NCI-H526 (cell line): Measurements from ENCODE around the gene CTNNA1.
"Not testable (repeated sequence)": the region's sequence is repeated elsewhere in the genome, so short reads cannot be mapped to it uniquely, and the experiment has no call there.

Experiments used
- DNase-seq, 2 experiments: peaks; one replicate each; lab custom pipeline; 2025; lab: John Stamatoyannopoulos, UW

CTNNA1 gene

DNA sequence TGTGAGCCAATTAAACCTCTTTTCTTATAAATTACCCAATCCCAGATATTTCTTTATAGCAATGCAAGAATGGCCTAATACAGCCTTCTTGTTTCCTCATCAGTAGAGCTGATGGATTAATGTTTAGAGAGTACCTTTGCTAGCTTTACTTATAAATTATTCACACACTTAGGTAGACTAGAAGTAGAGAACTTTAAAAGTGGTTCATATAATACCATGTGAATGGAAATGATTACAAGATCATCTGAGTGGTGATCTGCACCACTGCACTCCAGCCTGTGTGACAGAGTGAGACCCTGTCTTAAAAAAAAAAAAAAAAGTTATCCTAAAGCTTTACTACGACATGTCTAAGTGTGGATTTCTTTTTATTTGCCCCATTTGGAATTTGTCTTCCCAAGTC is 145.1 kb downstream of the CTNNA1 start:
- DNase-seq, result no peak

DNA sequence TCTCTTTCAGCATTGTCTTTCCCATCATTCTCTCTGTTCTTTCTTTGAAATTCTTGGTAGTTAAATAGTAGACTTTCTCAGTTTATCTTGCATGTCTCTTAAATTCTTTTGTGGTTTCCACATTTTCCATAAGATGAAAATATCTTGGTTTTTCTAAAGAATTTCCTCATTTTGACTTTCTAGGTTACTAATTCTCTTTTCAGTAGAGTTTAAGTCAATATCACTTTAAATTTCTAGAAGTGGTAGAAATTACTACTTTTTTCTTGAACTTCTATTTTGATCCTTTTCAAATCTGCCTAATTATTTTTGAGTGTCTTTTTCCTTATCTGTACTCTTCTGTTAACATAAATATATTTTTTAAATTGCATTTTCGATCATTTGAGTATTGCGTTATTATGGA is 145.5 kb downstream of the CTNNA1 start:
- DNase-seq, result no peak

DNA sequence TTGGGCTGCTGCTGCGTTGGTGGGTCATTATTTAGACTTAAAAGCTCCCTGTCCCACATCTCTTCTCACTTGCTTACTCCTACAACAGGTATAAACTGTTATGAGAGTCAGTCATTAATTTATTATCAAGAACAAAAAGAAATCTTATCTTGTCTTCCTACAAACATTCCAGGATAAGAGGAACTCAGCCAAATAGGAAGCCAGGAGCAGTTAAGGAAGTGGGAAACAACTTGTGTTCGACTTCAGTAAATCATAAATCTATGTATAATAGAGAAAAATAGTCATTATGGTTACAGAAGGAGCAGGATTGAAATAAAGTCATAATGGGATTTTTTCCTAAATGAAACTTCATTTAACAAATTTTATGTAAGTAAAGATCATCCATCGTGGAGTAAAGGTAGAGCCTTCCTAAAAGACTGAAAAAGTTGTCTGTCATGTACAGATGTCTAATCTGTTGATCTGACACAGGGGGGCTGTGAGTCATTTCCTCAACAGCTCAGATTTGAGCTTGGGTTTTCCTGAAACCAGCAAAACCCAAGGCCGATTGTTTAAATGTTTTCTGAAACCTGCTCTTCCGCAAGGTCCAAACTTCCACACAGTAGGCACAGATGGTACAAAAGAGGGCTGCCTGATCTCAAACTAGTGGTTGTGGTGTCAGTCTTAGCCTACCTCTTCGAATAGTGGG is 147.2 kb downstream of the CTNNA1 start:
- DNase-seq, result no peak

DNA sequence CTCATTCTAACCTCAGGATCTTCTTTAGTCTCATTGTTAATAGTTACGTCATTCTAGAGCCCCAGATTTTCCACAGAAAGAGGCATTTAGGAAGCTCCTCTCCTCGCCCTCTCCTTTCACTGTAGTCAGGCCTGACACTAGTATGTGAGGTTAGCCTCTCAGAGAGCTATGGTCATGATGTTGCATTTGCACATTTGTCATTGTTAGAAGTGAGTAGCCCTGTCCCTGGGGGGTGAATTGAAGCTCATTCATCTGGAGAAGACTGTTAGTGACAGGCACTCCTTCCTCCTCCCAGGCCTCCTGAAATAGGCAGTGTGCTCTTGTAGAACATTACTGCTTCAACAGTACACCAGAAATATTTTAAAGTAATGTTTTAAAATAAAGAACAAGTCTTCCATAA is 148.5 kb downstream of the CTNNA1 start:
- no peak for DNase-seq

DNA sequence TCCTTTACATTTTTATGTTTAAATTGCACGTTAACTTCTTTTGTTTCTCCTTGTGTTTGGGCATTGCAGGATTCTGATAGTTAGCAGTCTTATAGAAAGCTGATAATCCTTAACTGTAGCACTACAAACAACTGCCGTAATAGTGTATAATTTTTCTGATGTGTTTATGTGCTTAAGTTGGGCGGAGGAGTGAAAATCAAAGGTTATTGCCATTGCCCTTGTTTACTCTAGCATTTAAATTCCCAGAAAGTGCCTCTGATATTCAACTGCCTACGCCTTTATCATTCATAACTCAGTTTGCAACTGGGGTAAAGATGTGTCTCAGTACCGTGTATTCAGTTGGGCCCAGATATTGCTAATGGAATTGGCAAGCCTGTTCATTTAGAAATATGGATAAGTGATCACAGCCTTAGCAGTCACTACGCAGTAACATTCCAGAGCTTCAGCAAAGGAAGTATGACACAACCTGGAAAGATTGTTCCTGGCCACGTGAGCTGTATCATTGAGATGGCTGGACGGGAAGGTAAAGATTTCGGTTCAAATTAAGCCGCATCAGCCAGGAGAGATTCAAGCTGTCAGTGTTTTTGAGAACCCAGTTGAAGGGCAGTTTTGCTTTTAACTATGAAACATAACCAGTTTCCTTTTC is 150.0 kb downstream of the CTNNA1 start:
- DNase-seq, result no peak

DNA sequence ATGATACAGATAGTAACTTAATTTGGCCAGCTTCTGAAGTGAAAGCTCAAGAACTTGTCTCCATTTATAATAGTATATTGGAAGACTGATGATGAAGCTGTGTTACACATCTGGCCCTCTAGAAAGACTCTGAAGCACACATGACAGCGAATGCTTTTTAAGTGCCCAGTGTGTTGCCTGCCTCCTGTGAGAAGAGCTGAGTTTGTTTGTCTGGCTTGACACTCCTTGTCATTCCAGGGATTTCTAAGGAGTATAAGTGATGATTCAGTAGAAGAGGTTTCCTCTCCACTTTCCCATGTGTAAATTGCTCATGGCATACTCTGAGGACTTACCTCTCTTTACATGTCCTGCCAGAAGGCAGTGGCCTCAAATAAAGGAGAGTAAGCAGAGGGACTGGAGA is 152.3 kb downstream of the CTNNA1 start:
- no peak for DNase-seq

DNA sequence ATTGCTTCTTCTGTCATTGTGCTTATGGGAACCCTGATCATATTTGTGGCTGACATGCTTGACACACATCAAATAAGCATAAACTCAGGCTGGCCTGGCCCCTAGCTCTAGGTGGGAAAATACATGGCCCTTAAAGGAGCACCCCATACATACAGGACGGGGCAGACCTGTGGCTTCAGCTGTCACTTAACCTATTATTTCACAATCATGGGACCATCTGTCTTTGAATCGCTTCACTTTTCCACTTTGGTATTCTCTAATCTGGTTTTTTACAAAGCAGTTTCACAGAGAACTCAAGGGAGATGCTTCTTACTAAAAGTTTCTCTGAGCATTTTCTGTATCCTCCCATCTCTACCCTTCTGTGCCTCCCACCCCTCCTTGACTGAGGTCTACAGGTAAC is 156.5 kb downstream of the CTNNA1 start:
- DNase-seq, result no peak

DNA sequence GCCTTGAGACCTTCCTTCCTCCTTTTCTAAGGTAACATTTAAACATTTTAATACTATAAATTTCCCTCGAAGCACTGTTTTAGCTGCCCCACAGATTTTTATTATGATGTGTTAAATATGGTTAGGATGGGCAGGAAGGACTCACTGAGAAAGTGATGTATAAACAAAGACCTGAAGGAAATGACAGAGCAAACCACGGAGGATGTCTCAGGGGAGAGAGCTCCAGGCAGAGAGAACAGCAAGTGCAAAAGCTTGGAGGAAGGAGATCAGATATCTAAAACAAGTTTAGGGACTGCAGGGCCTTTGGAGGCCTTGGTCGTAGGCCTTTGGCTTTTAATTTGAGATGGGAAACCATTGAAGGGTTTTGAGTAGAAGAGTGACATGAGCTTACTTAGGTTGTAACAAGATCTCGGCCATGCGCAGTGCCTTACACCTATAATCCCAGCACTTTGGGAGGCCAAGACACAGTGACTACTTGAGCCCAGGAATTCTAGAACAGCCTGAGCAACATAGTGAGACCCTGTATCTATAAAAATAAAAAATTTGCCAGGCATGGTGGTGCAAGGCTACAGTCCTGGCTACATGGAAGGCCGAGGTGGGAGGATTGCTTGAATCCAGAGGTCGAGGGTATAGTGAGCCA is 157.4 kb downstream of the CTNNA1 start:
- DNase-seq, result no peak

DNA sequence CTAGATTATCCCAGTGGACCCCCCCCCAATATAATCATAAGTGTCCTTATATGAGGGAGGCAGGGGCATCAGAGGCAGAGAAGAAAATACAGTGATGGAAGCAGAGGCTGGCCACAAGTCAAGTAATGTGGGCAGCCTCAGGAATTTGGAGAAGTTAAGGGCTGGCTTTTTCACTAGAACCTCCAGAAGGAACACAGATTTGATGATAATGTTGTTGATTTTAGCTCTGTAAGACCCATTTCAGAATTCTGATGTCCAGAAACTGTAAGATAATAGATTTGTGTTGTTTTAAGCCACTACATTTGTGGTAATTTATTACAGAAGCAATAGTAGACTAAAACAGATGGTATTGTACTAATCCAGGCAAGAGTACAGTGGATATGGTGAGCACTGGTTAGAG is 158.2 kb downstream of the CTNNA1 start:
- no peak for DNase-seq

DNA sequence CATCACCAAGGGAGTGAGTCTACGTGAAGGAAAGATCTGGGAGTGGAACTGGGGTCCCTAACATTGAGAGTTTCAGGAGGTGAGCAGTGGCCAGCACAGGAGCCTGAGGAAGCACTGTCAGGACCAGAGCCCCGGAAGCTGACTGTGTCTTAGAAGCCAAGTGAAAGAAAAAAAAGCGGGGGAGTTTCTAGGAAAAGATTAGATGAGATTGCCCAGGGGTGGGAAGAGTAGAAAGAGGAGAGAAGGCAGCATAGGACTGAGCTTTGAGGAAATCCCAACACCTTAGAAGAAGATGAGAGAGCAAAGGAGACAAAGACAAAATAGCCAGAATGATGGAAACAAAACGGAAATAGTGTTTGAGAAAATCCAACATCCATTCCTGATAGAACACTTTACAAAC is 158.9 kb downstream of the CTNNA1 start:
- no peak for DNase-seq

DNA sequence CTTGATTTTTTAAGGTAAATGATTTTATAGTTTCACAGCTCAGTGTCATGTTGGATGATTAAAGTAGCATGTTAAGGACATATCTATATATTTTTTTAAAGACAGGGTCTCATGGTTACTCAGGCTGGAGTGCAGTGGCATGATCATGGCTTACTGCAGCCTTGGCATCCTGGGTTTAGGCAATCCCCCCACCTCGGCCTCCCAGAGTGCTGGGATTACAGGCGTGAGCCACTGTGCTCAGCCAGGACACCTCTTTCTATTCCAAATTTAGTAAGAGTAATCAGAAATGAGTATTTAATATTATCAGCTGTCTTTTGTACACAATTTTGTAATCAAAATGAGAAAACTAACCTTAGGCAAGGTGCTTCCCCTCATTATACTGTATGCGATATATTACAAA is 160.5 kb downstream of the CTNNA1 start:
- DNase-seq, result no peak

DNA sequence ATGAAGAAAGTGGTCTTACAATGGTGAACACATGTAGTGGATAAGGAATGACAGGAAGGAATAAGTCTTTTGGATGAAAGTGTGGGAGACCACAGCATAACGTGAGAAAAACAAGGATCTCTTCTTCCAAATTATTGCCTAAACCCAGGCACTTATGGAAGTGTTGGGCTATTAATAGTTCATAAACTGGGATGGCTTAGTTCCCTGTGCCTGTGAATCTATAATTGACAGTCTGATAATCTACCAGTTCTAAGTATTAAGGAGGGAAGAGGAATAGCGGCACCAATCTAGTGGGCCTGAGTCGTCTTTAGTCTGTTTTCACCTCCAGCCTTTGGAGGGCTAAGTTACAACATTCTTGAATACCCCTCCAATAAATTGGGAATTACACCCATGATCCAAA is 161.1 kb downstream of the CTNNA1 start:
- DNase-seq, result no peak

DNA sequence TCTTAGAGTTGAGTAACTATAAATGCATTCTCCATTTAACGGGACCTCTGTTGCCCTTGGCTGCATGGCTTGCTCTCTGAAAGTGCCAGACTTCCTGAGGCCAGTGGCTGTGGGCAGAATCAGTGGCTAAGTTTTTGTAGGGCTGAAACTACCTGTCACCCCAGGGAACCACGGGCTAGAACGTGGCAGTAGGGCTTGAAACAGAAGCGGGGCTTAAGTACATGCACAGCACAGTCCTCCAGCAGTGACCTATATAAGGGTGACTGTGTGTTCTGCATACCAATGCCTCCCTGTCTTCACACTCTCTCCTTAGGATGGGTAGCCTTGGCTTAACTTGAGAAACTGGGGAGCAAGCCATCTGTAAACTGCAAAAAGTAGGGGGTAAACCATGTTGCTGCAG is 165.5 kb downstream of the CTNNA1 start:
- DNase-seq, result peak in 1 of 2 experiments; percentile 20

DNA sequence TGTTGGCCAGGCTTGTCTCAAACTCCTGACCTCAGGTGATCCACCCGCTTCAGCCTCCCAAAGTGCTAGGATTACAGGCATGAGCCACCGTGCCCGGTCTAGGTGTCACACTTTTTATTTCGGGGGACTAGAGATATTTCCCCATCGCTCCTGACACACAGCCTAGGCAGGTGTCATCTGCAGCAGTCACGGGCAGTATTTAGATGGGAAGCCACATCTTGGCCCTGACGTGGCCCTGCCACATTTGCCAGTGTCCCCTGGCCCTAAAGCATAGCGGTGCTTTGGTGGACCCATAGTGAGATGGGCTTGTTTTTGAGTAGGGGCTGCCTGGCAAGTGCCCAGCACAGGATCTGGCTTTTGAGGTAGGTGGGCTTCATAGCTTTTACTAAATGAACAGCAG is 167.0 kb downstream of the CTNNA1 start:
- DNase-seq, result no peak

DNA sequence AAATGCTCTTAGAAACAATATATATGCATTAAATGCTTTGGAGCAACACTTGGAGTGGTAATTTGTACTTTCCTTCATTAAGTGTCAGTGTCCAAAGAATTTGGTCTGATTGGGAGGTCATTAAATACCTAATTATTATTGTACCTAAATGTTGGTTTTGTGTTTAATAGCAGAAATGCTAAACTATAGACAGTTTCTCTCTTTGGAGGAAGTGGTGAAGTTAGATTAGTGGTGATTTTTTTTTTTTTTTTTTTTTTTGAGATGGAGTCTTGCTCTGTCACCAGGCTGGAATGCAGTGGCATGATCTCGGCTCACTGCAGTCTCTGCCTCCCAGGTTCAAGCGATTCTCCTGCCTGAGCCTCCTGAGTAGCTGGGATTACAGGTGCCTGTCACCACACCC is 168.1 kb downstream of the CTNNA1 start:
- DNase-seq, result not testable (repeated sequence)

DNA sequence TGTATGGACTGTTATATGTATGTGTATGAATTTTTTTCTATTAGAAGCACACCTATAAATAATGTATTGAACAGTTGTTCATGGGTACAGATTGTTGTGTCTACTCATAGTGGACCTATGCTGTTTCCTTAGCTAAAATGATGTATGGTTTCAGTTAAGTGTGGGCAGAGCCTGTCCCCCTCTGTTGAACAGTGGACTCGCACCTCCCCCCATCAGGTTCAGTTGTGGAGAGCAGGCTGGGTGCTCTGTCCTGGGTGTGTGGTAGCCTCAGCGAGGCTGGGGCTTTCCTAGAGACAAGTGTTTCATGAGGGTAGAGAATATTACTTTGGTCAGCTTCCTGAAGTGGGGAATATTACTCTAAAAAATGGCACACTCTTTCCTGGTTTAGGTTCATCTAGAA is 169.3 kb downstream of the CTNNA1 start:
- no peak for DNase-seq

DNA sequence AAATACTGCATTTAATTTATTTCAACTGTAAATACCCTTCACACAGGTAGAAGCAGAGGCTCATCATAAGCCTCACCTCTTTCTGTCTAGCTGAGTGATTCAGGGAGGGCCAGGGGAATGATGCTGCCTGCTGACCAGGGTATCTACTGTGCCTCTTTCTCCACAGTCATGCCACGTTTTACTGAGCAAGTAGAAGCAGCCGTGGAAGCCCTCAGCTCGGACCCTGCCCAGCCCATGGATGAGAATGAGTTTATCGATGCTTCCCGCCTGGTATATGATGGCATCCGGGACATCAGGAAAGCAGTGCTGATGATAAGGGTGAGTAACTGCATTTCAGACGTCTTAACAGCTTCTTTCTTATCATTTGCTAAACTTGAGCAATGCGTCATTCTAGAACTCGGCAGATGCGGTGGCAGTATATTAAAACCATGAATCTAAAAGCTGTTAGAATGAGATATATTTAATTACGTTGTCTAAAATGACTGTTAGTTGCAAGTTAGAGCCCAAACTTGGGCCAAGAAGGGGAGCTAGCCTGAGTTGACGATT is 171.9 kb downstream of the CTNNA1 start:
- DNase-seq, result no peak

DNA sequence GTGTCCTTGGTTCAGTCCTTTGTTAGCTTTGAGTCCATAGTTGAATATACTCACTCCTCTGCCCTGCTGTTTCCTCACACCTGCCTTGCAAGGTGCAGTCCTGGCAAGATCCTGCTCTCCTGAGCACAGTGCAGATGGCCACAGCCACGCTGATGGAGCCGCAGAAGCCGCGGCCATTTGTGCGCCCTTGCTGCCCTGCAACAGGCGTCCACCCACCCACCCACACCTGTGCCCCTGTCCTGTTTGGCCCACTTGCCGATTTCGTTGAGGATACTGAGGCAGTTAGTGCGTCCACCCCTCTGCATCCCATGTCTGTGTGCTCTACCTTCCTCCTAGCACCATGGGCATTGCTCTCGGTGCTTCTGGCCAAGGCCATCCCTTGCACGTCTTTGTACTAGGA is 173.0 kb downstream of the CTNNA1 start:
- no peak for DNase-seq

DNA sequence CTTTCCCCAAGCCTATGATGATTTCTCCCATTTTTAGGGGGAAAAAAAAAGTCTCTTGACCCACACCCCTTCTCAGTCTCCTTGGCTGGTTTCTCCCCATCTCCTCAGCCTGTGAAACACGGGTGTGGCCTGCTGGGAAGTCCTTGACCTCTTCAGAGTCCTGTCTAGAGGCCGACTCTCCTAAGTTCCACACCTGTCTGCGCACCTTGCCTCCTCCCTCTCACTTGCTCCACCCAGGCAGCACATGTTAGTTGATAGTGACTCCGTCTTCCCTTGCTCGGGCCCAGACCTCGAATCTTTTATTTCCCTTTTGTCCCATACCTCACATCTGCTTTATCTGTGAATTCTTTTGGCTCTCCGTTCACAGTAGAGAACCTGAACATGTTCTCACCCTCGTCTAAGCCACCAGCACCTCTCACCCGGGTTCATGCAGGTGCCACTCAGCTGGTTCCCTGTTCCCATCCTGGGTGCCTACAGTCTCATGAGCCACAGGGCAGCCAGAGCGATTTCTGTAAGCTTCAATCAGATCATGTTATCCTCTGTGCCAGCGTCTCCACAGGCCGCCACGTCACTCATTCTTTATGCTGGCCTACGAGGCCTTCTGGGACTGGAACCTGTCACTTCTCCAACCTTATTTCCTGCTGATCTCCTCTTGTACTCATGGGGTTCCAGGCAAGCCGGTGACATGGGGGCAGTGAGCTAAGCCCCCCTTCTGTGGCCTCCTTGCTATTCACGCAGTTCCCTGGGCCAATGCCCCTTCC is 173.6 kb downstream of the CTNNA1 start:
- no peak for DNase-seq

DNA sequence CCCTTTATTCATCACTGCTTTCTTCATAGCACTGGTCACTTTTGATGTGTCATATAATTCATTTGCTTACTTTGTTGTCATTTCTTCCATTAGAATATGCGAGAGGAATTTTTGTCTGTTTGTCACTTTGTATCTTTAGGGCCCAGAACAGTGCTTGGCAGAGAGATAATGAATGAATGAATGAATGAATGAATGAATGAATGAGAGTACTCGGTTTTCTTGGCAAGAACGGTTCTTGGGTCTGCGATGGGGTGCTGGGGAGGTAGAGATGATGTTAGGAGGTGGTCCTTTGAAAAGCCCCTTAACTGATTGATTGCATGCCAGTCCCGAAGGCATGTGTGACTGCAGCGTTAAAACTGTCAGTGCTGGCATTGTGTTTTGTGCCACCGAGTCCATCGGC is 174.3 kb downstream of the CTNNA1 start:
- DNase-seq, result no peak

DNA sequence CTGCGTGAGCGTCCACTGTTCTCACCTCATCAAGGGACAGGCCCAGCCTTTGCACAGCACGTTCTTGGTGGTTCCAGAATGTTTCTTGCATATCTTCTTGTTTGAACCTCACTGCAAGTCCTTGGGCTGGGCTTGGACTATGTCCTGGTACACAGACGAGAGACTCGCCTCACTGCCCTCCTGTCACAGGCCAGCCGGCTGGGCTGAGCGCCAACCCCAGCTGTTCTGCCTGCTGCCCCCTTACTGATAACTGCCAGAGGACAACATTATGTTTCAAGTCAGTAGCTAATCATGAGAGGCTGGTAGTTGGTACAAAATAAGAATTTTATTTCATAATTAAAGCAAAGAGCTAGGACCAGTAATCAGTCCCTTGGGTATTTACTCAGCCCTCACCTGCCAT is 174.8 kb downstream of the CTNNA1 start:
- DNase-seq, result no peak

DNA sequence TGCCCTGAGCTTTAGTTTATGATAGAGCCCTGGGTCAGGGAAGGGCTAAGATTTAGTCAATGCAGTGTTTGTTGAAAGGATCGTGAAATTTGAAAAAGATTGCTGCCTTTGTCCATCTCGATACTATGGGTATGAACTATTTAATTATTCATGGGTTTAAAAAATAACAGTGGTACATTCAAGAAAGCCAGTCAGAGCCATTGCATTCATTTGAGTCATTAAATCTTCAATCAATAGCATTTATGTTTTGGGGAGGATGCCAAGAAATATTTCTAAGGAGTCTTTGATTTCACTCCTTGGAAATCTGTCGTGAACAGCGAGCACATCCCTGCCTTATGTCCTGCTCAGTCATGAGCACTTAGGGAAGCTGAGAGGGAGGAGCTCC is 176.3 kb downstream of the CTNNA1 start:
- DNase-seq, result no peak
